GM18508 (cell line): ENCODE results near the gene LUC7L2.
"Not testable (repeated sequence)": the region's sequence is repeated elsewhere in the genome, so short reads cannot be mapped to it uniquely, and the experiment has no call there.

Experiments
- ATAC-seq: cut with Tn5 transposase; IDR thresholded peaks from one replicate; pipeline ENCODE4 v1.9.1; 2021; ENCODE audit warnings: moderate number of reproducible peaks; ENCODE audit not compliant: insufficient read depth, unreplicated experiment

LUC7L2 gene

GRCh38 chr7:139354729-139355128, 5.0 kb upstream of the LUC7L2 start:
- no peak for ATAC-seq

GRCh38 chr7:139355320-139355719, 4.4 kb upstream of the LUC7L2 start:
- ATAC-seq = no peak

GRCh38 chr7:139357729-139358506, 1.8 kb upstream of the LUC7L2 start:
- not testable (repeated sequence) for ATAC-seq

GRCh38 chr7:139358541-139359365, 941 bp upstream of the LUC7L2 start:
- ATAC-seq = peak; percentile 3

- peak; percentile 46 for ATAC-seq
These were observed 685 bp downstream of the LUC7L2 start for GRCh38 chr7:139360210-139360947.

GRCh38 chr7:139360948-139361307, 1.2 kb downstream of the LUC7L2 start:
- no peak for ATAC-seq

GRCh38 chr7:139361523-139361922, 1.8 kb downstream of the LUC7L2 start:
- ATAC-seq = no peak

- no peak for ATAC-seq
These were observed 2.6 kb downstream of the LUC7L2 start for GRCh38 chr7:139362302-139362701.

- ATAC-seq = no peak
These were observed 3.3 kb downstream of the LUC7L2 start for GRCh38 chr7:139362981-139363380.

- no peak for ATAC-seq
These were observed 5.6 kb downstream of the LUC7L2 start for GRCh38 chr7:139365336-139365735.

GRCh38 chr7:139366400-139366799, 6.7 kb downstream of the LUC7L2 start:
- no peak for ATAC-seq

GRCh38 chr7:139367438-139368155, 7.9 kb downstream of the LUC7L2 start:
- ATAC-seq = no peak

- ATAC-seq = no peak
These were observed 10.7 kb downstream of the LUC7L2 start for GRCh38 chr7:139370301-139370942.

GRCh38 chr7:139370943-139371313, 11.2 kb downstream of the LUC7L2 start:
- no peak for ATAC-seq

- ATAC-seq = no peak
These were observed 14.6 kb downstream of the LUC7L2 start for GRCh38 chr7:139374246-139374645.

- ATAC-seq = no peak
These were observed 22.7 kb downstream of the LUC7L2 start for GRCh38 chr7:139382439-139382838.

- ATAC-seq = no peak
These were observed 24.9 kb downstream of the LUC7L2 start for GRCh38 chr7:139384611-139385010.

- ATAC-seq = no peak
These were observed 27.9 kb downstream of the LUC7L2 start for GRCh38 chr7:139387594-139387993.

GRCh38 chr7:139389091-139389490, 29.4 kb downstream of the LUC7L2 start:
- ATAC-seq = no peak

- no peak for ATAC-seq
These were observed 30.1 kb downstream of the LUC7L2 start for GRCh38 chr7:139389774-139390173.
